HUES64 (cell line): ENCODE data around the gene PDZD8.

Experiments used
- H3K27ac ChIP-seq: 2 replicates; pipeline ENCODE4 v1.7.0; 2013; ENCODE audit warnings: low read depth, low read length, inconsistent platforms
- H3K27me3 ChIP-seq: 2 replicates; pipeline ENCODE4 v1.6.1; 2013; ENCODE audit warnings: mild to moderate bottlenecking, low read length; ENCODE audit not compliant: insufficient read depth
- H3K36me3 ChIP-seq: 2 replicates; pipeline ENCODE4 v1.6.1; 2013; ENCODE audit warnings: mild to moderate bottlenecking, low read length; ENCODE audit not compliant: insufficient read depth
- H3K4me1 ChIP-seq: 2 replicates; pipeline ENCODE4 v1.6.1; 2013; ENCODE audit warnings: mild to moderate bottlenecking, low read length, moderate library complexity; ENCODE audit not compliant: insufficient read depth
- H3K4me3 ChIP-seq: 2 replicates; pipeline ENCODE4 v1.5.1; 2013; ENCODE audit warnings: mild to moderate bottlenecking, low read length, moderate library complexity
- H3K9ac ChIP-seq: 2 replicates; pipeline ENCODE4 v1.6.1; 2013; ENCODE audit warnings: mild to moderate bottlenecking, low read depth, low read length
- H3K9me3 ChIP-seq: 2 replicates; pipeline ENCODE4 v1.6.1; 2013; ENCODE audit warnings: low read depth, low read length; ENCODE audit not compliant: insufficient read depth
- WGBS: fragments of 150-250, 120-280 bp; methylation state at CpG from one replicate; pipeline ENCODE4 v1.1.7; 2013; ENCODE audit warnings: missing lambda C conversion rate; 5-methylcytosine and 5-hydroxymethylcytosine counted together

PDZD8 gene

GRCh38 chr10:117253908-117254307 is 121.3 kb downstream of the PDZD8 start:
- Histone ChIP-seq H3K4me1 (peaks cover 10% of the 10 kb centered on the region), H3K9ac (no peak overlapping the region), H3K9me3 (no peaks in the 10 kb centered on the region), H3K27ac (no peak overlapping the region), H3K27me3 (no peaks in the 10 kb centered on the region), H3K36me3 (no peaks in the 10 kb centered on the region), H3K4me3 (no peak overlapping the region)
- 76% methylated on average over 9 of the region's 9 CpGs for WGBS

- WGBS, result 65% methylated on average over 7 of the region's 7 CpGs
- Histone ChIP-seq H3K27ac (no peak overlapping the region), H3K27me3 (no peaks in the 10 kb centered on the region), H3K4me1 (peaks cover 10% of the 10 kb centered on the region), H3K9ac (no peak overlapping the region; the same call in 1 of the 2 replicates), H3K4me3 (no peak overlapping the region), H3K36me3 (no peaks in the 10 kb centered on the region), H3K9me3 (no peaks in the 10 kb centered on the region)
These were observed 124.8 kb downstream of the PDZD8 start for GRCh38 chr10:117250411-117250810.

GRCh38 chr10:117249493-117250093 is 125.6 kb downstream of the PDZD8 start:
- Histone ChIP-seq H3K27ac (no peak overlapping the region), H3K27me3 (peaks cover 5% of the 10 kb centered on the region), H3K9ac (no peak overlapping the region), H3K4me1 (peaks cover 10% of the 10 kb centered on the region), H3K4me3 (no peak overlapping the region), H3K36me3 (no peaks in the 10 kb centered on the region), H3K9me3 (no peaks in the 10 kb centered on the region)
- WGBS, result 78% methylated on average over 6 of the region's 6 CpGs

- peaks cover 10% of the 10 kb centered on the region for H3K4me1 ChIP-seq
- H3K36me3 ChIP-seq, result no peaks in the 10 kb centered on the region
- H3K9me3 ChIP-seq, result no peaks in the 10 kb centered on the region
- 82% methylated on average over 10 of the region's 10 CpGs for WGBS
- no peak overlapping the region for H3K4me3 ChIP-seq
- H3K27ac ChIP-seq, result no peak overlapping the region
- H3K27me3 ChIP-seq, result peaks cover 12% of the 10 kb centered on the region
- H3K9ac ChIP-seq, result no peak overlapping the region
These were observed 126.3 kb downstream of the PDZD8 start for GRCh38 chr10:117248750-117249465.

- Histone ChIP-seq H3K9ac (no peak overlapping the region), H3K27ac (no peak overlapping the region), H3K36me3 (no peaks in the 10 kb centered on the region), H3K9me3 (no peaks in the 10 kb centered on the region), H3K4me1 (peaks cover 11% of the 10 kb centered on the region), H3K27me3 (peaks cover 29% of the 10 kb centered on the region), H3K4me3 (no peak overlapping the region)
- 90% methylated on average over 3 of the region's 3 CpGs for WGBS
These were observed 128.1 kb downstream of the PDZD8 start for GRCh38 chr10:117246997-117247671.

- H3K36me3 ChIP-seq, result no peaks in the 10 kb centered on the region
- 94% methylated on average over 8 of the region's 8 CpGs for WGBS
These were observed 132.8 kb downstream of the PDZD8 start for GRCh38 chr10:117242463-117242832.

GRCh38 chr10:117241541-117242462 is 133.4 kb downstream of the PDZD8 start:
- H3K9ac ChIP-seq, result no peak overlapping the region
- no peaks in the 10 kb centered on the region for H3K9me3 ChIP-seq
- H3K4me1 ChIP-seq, result 0 out of 2 replicates have a peak, but pooled peaks cover 3% of the 10 kb centered on the region
- 7% methylated on average over 55 of the region's 56 CpGs for WGBS
- peaks cover 58% of the 10 kb centered on the region for H3K27me3 ChIP-seq
- peak overlapping the region; percentile 65 for H3K4me3 ChIP-seq
- no peak overlapping the region for H3K27ac ChIP-seq
- H3K36me3 ChIP-seq, result no peaks in the 10 kb centered on the region

More at GRCh38 chr10:117242463-117242832, 132.8 kb downstream of the PDZD8 start:
- Histone ChIP-seq H3K4me1 (0 out of 2 replicates have a peak, but pooled peaks cover 3% of the 10 kb centered on the region), H3K27me3 (peaks cover 58% of the 10 kb centered on the region), H3K9me3 (no peaks in the 10 kb centered on the region), H3K4me3 (no peak overlapping the region), H3K9ac (no peak overlapping the region), H3K27ac (no peak overlapping the region)

- no peak within 1 kb of the TSS for H3K27ac ChIP-seq
- 1% methylated on average over 93 of the region's 93 CpGs for WGBS
- H3K9ac ChIP-seq, result peak within 1 kb of the TSS; percentile 47; the same call in 1 of the 2 replicates
- H3K27me3 ChIP-seq, result peaks cover 58% of the 10 kb centered on the region
- H3K4me3 ChIP-seq, result peak within 1 kb of the TSS; percentile 65
- no peaks in the 10 kb centered on the region for H3K9me3 ChIP-seq
- 0 out of 2 replicates have a peak, but pooled peaks cover 3% of the 10 kb centered on the region for H3K4me1 ChIP-seq
- no peaks in the 10 kb centered on the region for H3K36me3 ChIP-seq
These were observed 134.4 kb downstream of the PDZD8 start, which contains the start of gene SLC18A2 for GRCh38 chr10:117240621-117241529. Gene SLC18A2 (plus strand): TSS chr10:117241114. CDS start chr10:117241694, 580 bp downstream.

GRCh38 chr10:117239721-117240620 is 135.3 kb downstream of the PDZD8 start:
- Histone ChIP-seq H3K27ac (no peak overlapping the region), H3K36me3 (no peaks in the 10 kb centered on the region), H3K9me3 (no peaks in the 10 kb centered on the region), H3K9ac (peak overlapping the region; percentile 47; the same call in 1 of the 2 replicates), H3K4me3 (peak overlapping the region; percentile 65), H3K27me3 (peaks cover 62% of the 10 kb centered on the region), H3K4me1 (0 out of 2 replicates have a peak, but pooled peaks cover 3% of the 10 kb centered on the region)
- WGBS, result 35% methylated on average over 14 of the region's 15 CpGs
